H9 (cell line): Measurements from ENCODE around the gene NUDT3. TPM values are rescaled to one million over a fixed set of nuclear protein-coding genes. Genes with fewer than 3 reads are reported as not detected.
"Not testable (repeated sequence)": the region's sequence is repeated elsewhere in the genome, so short reads cannot be mapped to it uniquely, and the experiment has no call there.

Source experiments
- DNase-seq: peaks from one replicate; pipeline ENCODE4 v3.0.0-alpha.2; 2017
- H2AFZ ChIP-seq: one replicate; pipeline ENCODE4 v1.6.1; 2013; ENCODE audit warnings: mild to moderate bottlenecking, low read length, control low read depth, moderate library complexity
- H2AK5ac ChIP-seq: 2 replicates; pipeline ENCODE4 v1.6.1; 2013; ENCODE audit warnings: low read length, control low read depth, mixed read lengths; ENCODE audit not compliant: insufficient read length
- H2BK120ac ChIP-seq: one replicate; pipeline ENCODE4 v1.6.1; 2013; ENCODE audit warnings: low read depth, mild to moderate bottlenecking, low read length, control low read depth, inconsistent platforms; ENCODE audit not compliant: poor library complexity, severe bottlenecking
- H2BK12ac ChIP-seq: 2 replicates; pipeline ENCODE4 v1.6.1; 2013; ENCODE audit warnings: low read length, control low read depth, mixed read lengths, low read depth; ENCODE audit not compliant: insufficient read length
- H2BK15ac ChIP-seq: 2 replicates; pipeline ENCODE4 v1.6.1; 2013; ENCODE audit warnings: low read depth, low read length, control low read depth
- H2BK20ac ChIP-seq: one replicate; pipeline ENCODE4 v1.6.1; 2013; ENCODE audit warnings: low read depth, mild to moderate bottlenecking, low read length, control low read depth, inconsistent platforms; ENCODE audit not compliant: poor library complexity, severe bottlenecking
- H2BK5ac ChIP-seq: 2 replicates; pipeline ENCODE4 v1.6.1; 2013; ENCODE audit warnings: low read length, control low read depth, mixed read lengths; ENCODE audit not compliant: insufficient read length
- H3K14ac ChIP-seq: 2 replicates; pipeline ENCODE4 v1.6.1; 2013; ENCODE audit warnings: low read length, control low read depth; ENCODE audit not compliant: insufficient read depth
- H3K18ac ChIP-seq: 2 replicates; pipeline ENCODE4 v1.6.1; 2013; ENCODE audit warnings: low read depth, mild to moderate bottlenecking, mixed read lengths, low read length, control low read depth; ENCODE audit not compliant: insufficient read length
- H3K23ac ChIP-seq: 2 replicates; pipeline ENCODE4 v1.6.1; 2013; ENCODE audit warnings: low read length, control low read depth, mixed read lengths, low read depth; ENCODE audit not compliant: insufficient read length
- H3K23me2 ChIP-seq: 2 replicates; pipeline ENCODE4 v1.6.1; 2013; ENCODE audit warnings: low read depth, mild to moderate bottlenecking, mixed read lengths, low read length, control low read depth; ENCODE audit not compliant: insufficient read length, poor library complexity, severe bottlenecking
- H3K27ac ChIP-seq: 2 replicates; pipeline ENCODE4 v1.5.1; 2013; ENCODE audit warnings: low read length, control low read depth, mixed read lengths, low read depth; ENCODE audit not compliant: insufficient read length
- H3K27me3 ChIP-seq: 2 replicates; pipeline ENCODE4 v1.6.1; 2013; ENCODE audit warnings: low read length, control low read depth, inconsistent platforms; ENCODE audit not compliant: insufficient read depth
- H3K4ac ChIP-seq: 2 replicates; pipeline ENCODE4 v1.6.1; 2013; ENCODE audit warnings: low read depth, mild to moderate bottlenecking, control low read depth, inconsistent platforms, low read length, moderate library complexity
- H3K4me1 ChIP-seq: 2 replicates; pipeline ENCODE4 v1.6.1; 2013; ENCODE audit warnings: low read length, control low read depth, inconsistent platforms; ENCODE audit not compliant: insufficient read depth
- H3K4me2 ChIP-seq: 2 replicates; pipeline ENCODE4 v1.6.1; 2013; ENCODE audit warnings: low read length, control low read depth, mixed read lengths; ENCODE audit not compliant: insufficient read length, insufficient read depth
- H3K56ac ChIP-seq: 2 replicates; pipeline ENCODE4 v1.6.1; 2013; ENCODE audit warnings: low read depth, mild to moderate bottlenecking, mixed read lengths, low read length, control low read depth; ENCODE audit not compliant: insufficient read length
- H3K79me1 ChIP-seq: 2 replicates; pipeline ENCODE4 v1.6.1; 2013; ENCODE audit warnings: low read depth, mild to moderate bottlenecking, moderate library complexity, low read length, control low read depth, inconsistent platforms; ENCODE audit not compliant: insufficient read depth, poor library complexity, severe bottlenecking
- H3K79me2 ChIP-seq: 2 replicates; pipeline ENCODE4 v1.6.1; 2013; ENCODE audit warnings: low read length, control low read depth, inconsistent platforms; ENCODE audit not compliant: insufficient read depth
- H3K9ac ChIP-seq: 2 replicates; pipeline ENCODE4 v1.6.1; 2013; ENCODE audit warnings: low read length, control low read depth, mixed read lengths; ENCODE audit not compliant: insufficient read length; ENCODE audit errors: extremely low read depth
- H3K9me3 ChIP-seq: one replicate; pipeline ENCODE4 v1.6.1; 2013; ENCODE audit warnings: low read depth, low read length, inconsistent platforms; ENCODE audit not compliant: control insufficient read depth
- H3T11ph ChIP-seq: one replicate; pipeline ENCODE4 v1.6.1; 2013; ENCODE audit warnings: mild to moderate bottlenecking, low read length, control low read depth, inconsistent platforms
- H4K20me1 ChIP-seq: one replicate; pipeline ENCODE4 v1.6.1; 2013; ENCODE audit not compliant: control insufficient read depth, insufficient read length, insufficient read depth
- H4K5ac ChIP-seq: 2 replicates; pipeline ENCODE4 v1.6.1; 2013; ENCODE audit warnings: low read depth, mild to moderate bottlenecking, mixed read lengths, low read length, control low read depth; ENCODE audit not compliant: insufficient read length
- H4K8ac ChIP-seq: replicated peaks from 2 replicates; pipeline ENCODE4 v1.6.1; 2013; ENCODE audit warnings: low read length, control low read depth, mixed read lengths, low read depth; ENCODE audit not compliant: insufficient read length
- H4K91ac ChIP-seq: 2 replicates; pipeline ENCODE4 v1.6.1; 2013; ENCODE audit warnings: low read depth, mild to moderate bottlenecking, moderate library complexity, mixed read lengths, low read length, control low read depth; ENCODE audit not compliant: insufficient read length
- H3K27ac Mint-ChIP-seq, 3 experiments: 2 replicates in 2 of 3; 3 replicates in 1 of 3; pipeline ENCODE4 v1.8.0; 2020 to 2021; ENCODE audit warnings: mixed read lengths in 3 of 3, mild to moderate bottlenecking in 1 of 3, moderate library complexity in 1 of 3
- H3K27me3 Mint-ChIP-seq: 2 replicates; pipeline ENCODE4 v1.8.0; 2021; ENCODE audit warnings: low read depth, mild to moderate bottlenecking, moderate library complexity, mixed read lengths
- H3K36me3 Mint-ChIP-seq, 3 experiments: 2 replicates in 2 of 3; 3 replicates in 1 of 3; pipeline ENCODE4 v1.8.0; 2020 to 2021; ENCODE audit warnings: low read depth in 3 of 3, mixed read lengths in 3 of 3; ENCODE audit not compliant: insufficient read depth in 1 of 3
- H3K4me1 Mint-ChIP-seq, 2 experiments: 2 replicates each; pipeline ENCODE4 v1.8.0; 2020; ENCODE audit warnings: mixed read lengths in 2 of 2
- H3K4me3 Mint-ChIP-seq, 2 experiments: 2 replicates in 1 of 2; 3 replicates in 1 of 2; pipeline ENCODE4 v1.8.0; 2020 to 2021; ENCODE audit warnings: mild to moderate bottlenecking in 2 of 2, mixed read lengths in 2 of 2, moderate library complexity in 1 of 2
- H3K9me3 Mint-ChIP-seq, 2 experiments: 2 replicates in 1 of 2; 3 replicates in 1 of 2; pipeline ENCODE4 v1.8.0; 2020; ENCODE audit warnings: mild to moderate bottlenecking in 2 of 2, mixed read lengths in 2 of 2, moderate library complexity in 1 of 2
- CTCF ChIP-seq: fragments of 200-600 bp; sonication (generic); conservative IDR thresholded peaks from 3 replicates; pipeline ENCODE4 v1.8.0; 2021; ENCODE audit warnings: antibody characterized with exemption, mild to moderate bottlenecking
- WGBS: extraction: QIAGEN DNeasy Blood & Tissue Kit; methylation state at CpG from one replicate; pipeline ENCODE4 v1.1.7; 2013; ENCODE audit warnings: missing lambda C conversion rate, low lambda C conversion rate, mixed read lengths; ENCODE audit not compliant: insufficient read length; ENCODE audit errors: extremely low coverage; 5-methylcytosine and 5-hydroxymethylcytosine counted together
- total RNA-seq: library from RNA; stranded (reverse); gene quantifications from 2 replicates; pipeline ENCODE4 v1.2.1, GENCODE V29; 2021

NUDT3 gene
- total RNA-seq, 1 experiment from 2014 or later, result 23.6 TPM

- peaks cover 8 to 13% of the 10 kb centered on the region in 2 experiments for H3K4me1 Mint-ChIP-seq
- Histone ChIP-seq H2BK12ac (no peak overlapping the region), H4K8ac (no peak overlapping the region), H2BK5ac (no peak overlapping the region), H3K27me3 (no peaks in the 10 kb centered on the region), H3K79me1 (no peaks in the 10 kb centered on the region), H4K91ac (no peak overlapping the region), H3K18ac (no peak overlapping the region), H2AFZ (no peak overlapping the region), H3K56ac (no peak overlapping the region), H3K27ac (no peak overlapping the region), H4K20me1 (no peaks in the 10 kb centered on the region), H3K23ac (no peak overlapping the region), H3T11ph (no peak overlapping the region), H3K4me2 (no peak overlapping the region), H3K9me3 (no peaks in the 10 kb centered on the region), H3K9ac (no peak overlapping the region), H3K79me2 (no peaks in the 10 kb centered on the region), H4K5ac (no peak overlapping the region), H3K4ac (no peak overlapping the region), H2BK15ac (no peak overlapping the region), H3K23me2 (no peaks in the 10 kb centered on the region), H2BK20ac (no peak overlapping the region), H2BK120ac (no peak overlapping the region), H2AK5ac (no peak overlapping the region), H3K4me1 (no peaks in the 10 kb centered on the region), H3K14ac (no peak overlapping the region)
- H3K4me3 Mint-ChIP-seq, result no peak overlapping the region
- DNase-seq, result no peak
- H3K36me3 Mint-ChIP-seq, result peaks cover 6 to 13% (median 9%) of the 10 kb centered on the region in 3 experiments; a peak in 6 of 7 replicates
- no CpG with 5 or more reads among the region's 3 CpGs for WGBS
- H3K9me3 Mint-ChIP-seq, result no peaks in the 10 kb centered on the region; a peak in 1 of 5 replicates
- TF ChIP-seq CTCF, result no peak
- H3K27me3 Mint-ChIP-seq, result no peaks in the 10 kb centered on the region
- H3K27ac Mint-ChIP-seq, result no peak overlapping the region
Measured at GRCh38 chr6:34328969-34329368, 63.5 kb downstream of the NUDT3 start.

GRCh38 chr6:34327313-34328205 is 64.9 kb downstream of the NUDT3 start:
- H3K4me2 ChIP-seq, H3K56ac ChIP-seq, H2BK20ac ChIP-seq, H3K9me3 ChIP-seq, DNase-seq, H4K8ac ChIP-seq, H3K9ac ChIP-seq, H3T11ph ChIP-seq, H2BK15ac ChIP-seq, H3K27ac ChIP-seq, H3K23me2 ChIP-seq, H3K4me3 Mint-ChIP-seq, H3K18ac ChIP-seq, H3K79me2 ChIP-seq, H3K14ac ChIP-seq, H3K79me1 ChIP-seq, H2BK120ac ChIP-seq, H4K5ac ChIP-seq, H4K20me1 ChIP-seq, H3K27ac Mint-ChIP-seq, H2BK5ac ChIP-seq, H2BK12ac ChIP-seq, H2AFZ ChIP-seq, H3K4me1 Mint-ChIP-seq, H4K91ac ChIP-seq, H3K4ac ChIP-seq, H2AK5ac ChIP-seq, H3K9me3 Mint-ChIP-seq, H3K27me3 Mint-ChIP-seq, H3K27me3 ChIP-seq, H3K4me1 ChIP-seq, H3K23ac ChIP-seq: not testable (repeated sequence)
- H3K36me3 Mint-ChIP-seq, result peaks cover 6 to 18% (median 13%) of the 10 kb centered on the region in 3 experiments
- no CpG with 5 or more reads among the region's 16 CpGs for WGBS
